Erythroblast (primary cell): Measurements from ENCODE around the gene CHST15.

ENCODE experiments used
- GATA1 ChIP-seq: IDR thresholded peaks from 2 replicates; pipeline ENCODE4 v1.6.1; 2011; ENCODE audit warnings: low read depth, mild to moderate bottlenecking, control low read depth, low read length, moderate library complexity
- POLR2A ChIP-seq: IDR thresholded peaks from 2 replicates; pipeline ENCODE4 v1.6.1; 2011; ENCODE audit warnings: mild to moderate bottlenecking, low read length

DNA sequence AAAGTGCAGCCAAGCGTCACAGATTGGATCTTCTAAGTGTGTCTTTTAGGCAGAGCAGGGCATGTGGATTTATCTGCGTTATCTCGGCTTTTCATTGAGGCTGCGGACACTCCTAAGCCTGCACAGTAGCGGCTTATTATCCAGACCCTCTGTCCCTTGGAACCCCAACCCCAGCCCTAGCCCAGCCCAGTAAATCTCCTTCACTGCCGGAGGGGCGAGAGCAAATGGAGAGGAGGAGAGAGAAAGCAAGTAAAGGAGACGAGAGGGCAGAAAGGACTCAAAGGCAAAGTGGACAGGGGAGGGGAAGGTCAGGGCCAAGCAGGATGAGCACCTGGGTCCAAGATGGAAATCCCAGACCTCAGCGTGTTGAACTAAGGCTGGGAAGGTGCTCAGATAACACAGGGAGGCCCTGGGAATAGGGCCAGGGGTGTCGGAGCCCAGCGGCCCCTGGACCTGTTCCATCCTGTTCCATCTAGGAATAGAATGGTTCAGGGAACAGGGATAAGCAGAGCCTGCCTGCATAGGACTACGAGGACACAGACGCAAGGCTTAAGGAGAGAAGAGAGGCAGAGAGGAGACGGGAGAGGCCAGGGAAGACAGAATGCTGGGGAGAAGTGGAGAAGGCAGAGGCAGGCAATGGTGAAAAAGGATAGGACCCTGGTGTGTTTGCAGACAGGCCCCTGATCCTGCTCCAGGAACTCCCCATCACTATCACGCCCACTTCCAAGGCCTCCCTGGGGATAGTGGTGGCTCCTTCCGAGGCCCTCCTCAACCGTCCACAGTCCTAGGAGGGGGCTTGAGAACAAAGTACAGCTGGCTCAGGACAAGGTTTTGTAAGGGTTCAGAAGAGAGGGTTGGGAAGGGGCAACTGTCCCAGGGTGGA, 99.6 kb downstream of the CHST15 start:
- no peak for TF ChIP-seq POLR2A
- TF ChIP-seq GATA1, result no peak
